UCSD-AML1 (cell line): Measurements from ENCODE around the gene SERPINI1.
A peak's percentile ranks its signal among the peaks of the same experiment; 100 is the strongest.

ENCODE experiments used
- DNase-seq: peaks from one replicate; lab custom pipeline; 2025; ENCODE audit not compliant: unreplicated experiment; lab: John Stamatoyannopoulos, UW

SERPINI1 gene

GRCh38 chr3:167735233-167736138 is at the start of gene SERPINI1:
SERPINI1 (plus strand) TSS chr3:167735721; CDS start chr3:167789129, 53,408 bp downstream.
- DNase-seq: peak; percentile 89

- no peak for DNase-seq
Measured at GRCh38 chr3:167691366-167691765, 44.2 kb upstream of the SERPINI1 start.

GRCh38 chr3:167694121-167694520 is 41.4 kb upstream of the SERPINI1 start:
- DNase-seq: no peak

GRCh38 chr3:167700046-167700445 is 35.5 kb upstream of the SERPINI1 start:
- no peak for DNase-seq

GRCh38 chr3:167700926-167701325 is 34.6 kb upstream of the SERPINI1 start:
- DNase-seq: no peak

- no peak for DNase-seq
Measured at GRCh38 chr3:167705840-167706239, 29.7 kb upstream of the SERPINI1 start.

GRCh38 chr3:167709690-167710089 is 25.8 kb upstream of the SERPINI1 start:
- DNase-seq: no peak

GRCh38 chr3:167710552-167710951 is 25.0 kb upstream of the SERPINI1 start:
- no peak for DNase-seq

- DNase-seq: no peak
Measured at GRCh38 chr3:167711439-167711838, 24.1 kb upstream of the SERPINI1 start.

- no peak for DNase-seq
Measured at GRCh38 chr3:167712445-167712844, 23.1 kb upstream of the SERPINI1 start.

- DNase-seq: no peak
Measured at GRCh38 chr3:167714871-167715270, 20.6 kb upstream of the SERPINI1 start.

GRCh38 chr3:167716920-167717319 is 18.6 kb upstream of the SERPINI1 start:
- no peak for DNase-seq

- DNase-seq: no peak
Measured at GRCh38 chr3:167718582-167718981, 16.9 kb upstream of the SERPINI1 start.

GRCh38 chr3:167723025-167723512 is 12.5 kb upstream of the SERPINI1 start:
- no peak for DNase-seq

GRCh38 chr3:167723872-167724271 is 11.6 kb upstream of the SERPINI1 start:
- DNase-seq: no peak

GRCh38 chr3:167728176-167728575 is 7.3 kb upstream of the SERPINI1 start:
- DNase-seq: no peak

- no peak for DNase-seq
Measured at GRCh38 chr3:167728632-167729323, 6.7 kb upstream of the SERPINI1 start.

GRCh38 chr3:167729591-167729990 is 5.9 kb upstream of the SERPINI1 start:
- DNase-seq: no peak

GRCh38 chr3:167731393-167731792 is 4.1 kb upstream of the SERPINI1 start:
- no peak for DNase-seq

GRCh38 chr3:167732313-167733065 is 3.0 kb upstream of the SERPINI1 start:
- no peak for DNase-seq

- DNase-seq: no peak
Measured at GRCh38 chr3:167733961-167734497, 1.5 kb upstream of the SERPINI1 start.
